GM23248 (cell line): Measurements from ENCODE around the gene VEGFB.

ENCODE experiments used
- EZH2 ChIP-seq: fragments of 200-600 bp; sonication (generic); IDR thresholded peaks from 2 replicates; pipeline ENCODE4 v1.6.1; 2018; ENCODE audit warnings: antibody characterized with exemption, mild to moderate bottlenecking; ENCODE audit not compliant: insufficient read depth, poor library complexity, severe bottlenecking
- EZH2phosphoT487 ChIP-seq: fragments of 200-600 bp; sonication (generic); IDR thresholded peaks from 2 replicates; pipeline ENCODE4 v1.6.1; 2018; ENCODE audit warnings: antibody characterized with exemption, moderate library complexity, mild to moderate bottlenecking, low read depth; ENCODE audit not compliant: insufficient read depth

- TF ChIP-seq EZH2phosphoT487 (no peak), EZH2 (no peak)
Observed at GRCh38 chr11:64230985-64231365, 3.4 kb upstream of the VEGFB start.
